GM21717 (cell line): ENCODE measurements around the gene FBN2.
A peak's percentile ranks its signal among the peaks of the same experiment; 100 is the strongest.
"Not testable (repeated sequence)": the region's sequence is repeated elsewhere in the genome, so short reads cannot be mapped to it uniquely, and the experiment has no call there.

Experiments used
- ATAC-seq: cut with Tn5 transposase; IDR thresholded peaks from one replicate; pipeline ENCODE4 v1.9.1; 2021; ENCODE audit warnings: mild to moderate bottlenecking, moderate library complexity; ENCODE audit not compliant: unreplicated experiment

The FBN2 gene

GRCh38 chr5:128432913-128433440 lies 105.1 kb downstream of the FBN2 start:
- ATAC-seq, result no peak

- ATAC-seq, result no peak
Observed at GRCh38 chr5:128427921-128428320, 110.1 kb downstream of the FBN2 start.

- ATAC-seq, result peak; percentile 96
Observed at GRCh38 chr5:128426090-128426534, 111.9 kb downstream of the FBN2 start.

- ATAC-seq, result no peak
Observed at GRCh38 chr5:128424646-128425045, 113.4 kb downstream of the FBN2 start.

GRCh38 chr5:128422612-128423011 lies 115.4 kb downstream of the FBN2 start:
- no peak for ATAC-seq

- ATAC-seq, result no peak
Observed at GRCh38 chr5:128414469-128414868, 123.6 kb downstream of the FBN2 start.

- no peak for ATAC-seq
Observed at GRCh38 chr5:128413356-128413755, 124.7 kb downstream of the FBN2 start.

GRCh38 chr5:128412145-128412930 lies 125.7 kb downstream of the FBN2 start:
- ATAC-seq, result no peak

- ATAC-seq, result no peak
Observed at GRCh38 chr5:128409166-128409800, 128.8 kb downstream of the FBN2 start.

GRCh38 chr5:128408622-128409021 lies 129.4 kb downstream of the FBN2 start:
- ATAC-seq, result no peak

- no peak for ATAC-seq
Observed at GRCh38 chr5:128407944-128408343, 130.1 kb downstream of the FBN2 start.

- ATAC-seq, result no peak
Observed at GRCh38 chr5:128406803-128407202, 131.2 kb downstream of the FBN2 start.

GRCh38 chr5:128405159-128405558 lies 132.9 kb downstream of the FBN2 start:
- no peak for ATAC-seq

GRCh38 chr5:128403333-128403732 lies 134.7 kb downstream of the FBN2 start:
- ATAC-seq, result no peak

GRCh38 chr5:128402506-128402905 lies 135.5 kb downstream of the FBN2 start:
- no peak for ATAC-seq

GRCh38 chr5:128400766-128401165 lies 137.3 kb downstream of the FBN2 start:
- ATAC-seq, result not testable (repeated sequence)

GRCh38 chr5:128399111-128399510 lies 138.9 kb downstream of the FBN2 start:
- no peak for ATAC-seq

GRCh38 chr5:128397876-128398275 lies 140.2 kb downstream of the FBN2 start:
- ATAC-seq, result no peak

- no peak for ATAC-seq
Observed at GRCh38 chr5:128395073-128395472, 143.0 kb downstream of the FBN2 start.

GRCh38 chr5:128384068-128384467 lies 154.0 kb downstream of the FBN2 start:
- ATAC-seq, result no peak

GRCh38 chr5:128380337-128380736 lies 157.7 kb downstream of the FBN2 start:
- ATAC-seq, result no peak

- ATAC-seq, result no peak
Observed at GRCh38 chr5:128378632-128379031, 159.4 kb downstream of the FBN2 start.
